Panc1 (cell line): Measurements from ENCODE around the gene FHIT. TPM values are rescaled to one million over a fixed set of nuclear protein-coding genes. Genes with fewer than 3 reads are reported as not detected.

Experiments used
- ATAC-seq: fragments of 200-7000 bp; cut with Tn5 transposase; 2 replicates; pipeline ENCODE4 v1.9.1; 2020; ENCODE audit warnings: mild to moderate bottlenecking, moderate library complexity
- BruUV-seq: library from RNA; stranded (reverse); fragments of 400-500 nt; replicated peaks from 2 replicates; lab custom pipeline; 2021; lab: Mats Ljungman, UMichigan
- CTCF ChIA-PET: fragments of 300-600 bp; sonication (Branson Sonifier 250); formaldehyde crosslinking; loops from one replicate; lab custom pipeline; 2022; ENCODE audit warnings: antibody characterized with exemption; lab: Charles Lee
- POLR2A ChIA-PET: fragments of 300-600 bp; sonication (Branson Sonifier 250); formaldehyde crosslinking; loops from one replicate; lab custom pipeline; 2022; ENCODE audit warnings: antibody characterized with exemption; lab: Charles Lee
- DNase-seq: peaks from one replicate; pipeline ENCODE4 v3.0.0-alpha.2; 2010; ENCODE audit warnings: low read depth, low spot score
- H3K27ac ChIP-seq: 2 replicates; pipeline ENCODE4 v1.5.1; 2011; ENCODE audit warnings: mild to moderate bottlenecking, low read length, inconsistent platforms
- H3K27me3 ChIP-seq: fragments of 200-500 bp; sonication (Bioruptor generic); 2 replicates; pipeline ENCODE4 v1.6.0; 2014; ENCODE audit warnings: low read length, inconsistent platforms; ENCODE audit not compliant: control insufficient read depth, insufficient read depth
- H3K36me3 ChIP-seq: fragments of 200-500 bp; sonication (Bioruptor generic); 2 replicates; pipeline ENCODE4 v1.5.1; 2014; ENCODE audit warnings: inconsistent platforms, mild to moderate bottlenecking, low read length, moderate library complexity; ENCODE audit not compliant: control insufficient read depth, insufficient read depth
- H3K4me1 ChIP-seq: 2 replicates; pipeline ENCODE4 v1.5.1; 2011; ENCODE audit warnings: inconsistent platforms, mild to moderate bottlenecking, low read length, moderate library complexity; ENCODE audit not compliant: control insufficient read depth, insufficient read depth
- H3K4me3 ChIP-seq, 2 experiments: 2 replicates each; pipeline ENCODE4 v1.5.1; 2011 to 2012; ENCODE audit warnings: low read depth in 2 of 2, low read length in 2 of 2, mild to moderate bottlenecking in 2 of 2, inconsistent platforms in 1 of 2, moderate library complexity in 1 of 2
- H3K9me3 ChIP-seq: fragments of 200-500 bp; sonication (Bioruptor generic); 2 replicates; pipeline ENCODE4 v1.5.1; 2014; ENCODE audit warnings: low read depth, mild to moderate bottlenecking, inconsistent platforms, low read length, moderate library complexity; ENCODE audit not compliant: control insufficient read depth, insufficient read depth
- POLR2AphosphoS5 ChIP-seq: IDR thresholded peaks from 2 replicates; pipeline ENCODE4 v1.6.1; 2012; ENCODE audit warnings: mild to moderate bottlenecking, low read depth, low read length, moderate library complexity
- SIN3A ChIP-seq: IDR thresholded peaks from 2 replicates; pipeline ENCODE4 v1.6.1; 2012; ENCODE audit warnings: low read depth, mild to moderate bottlenecking, low read length, moderate library complexity, borderline replicate concordance; ENCODE audit not compliant: insufficient read depth
- TCF7L2 ChIP-seq: IDR thresholded peaks from 2 replicates; pipeline ENCODE4 v1.6.1; 2011; ENCODE audit warnings: mild to moderate bottlenecking, low read depth, low read length, inconsistent platforms
- in situ Hi-C: cut with HindIII; loops from 2 replicates; pipeline ENCODE4 v1.10.0; 2016; ENCODE audit warnings: low sequenced_read_pairs, low pct_unique_long_range_greater_than_20kb
- intact Hi-C: fragments of 100-400 bp; cut with micrococcal nuclease; formaldehyde crosslinking; loops from one replicate; pipeline ENCODE4 v1.10.0; 2022; ENCODE audit not compliant: unreplicated experiment
- total RNA-seq: library from RNA; stranded (reverse); gene quantifications from one replicate; pipeline ENCODE4 v1.2.1, GENCODE V29; 2021; ENCODE audit not compliant: unreplicated experiment
- TF ChIP-seq, protein P1 (sequence below), 2 experiments: IDR thresholded peaks; 2 replicates each; pipeline ENCODE4 v1.6.1; 2011 to 2012; ENCODE audit warnings: low read depth in 2 of 2, control low read depth in 1 of 2, low read length in 1 of 2, mild to moderate bottlenecking in 1 of 2, moderate library complexity in 1 of 2; ENCODE audit not compliant: insufficient read depth in 1 of 2
- TF ChIP-seq, protein P2 (sequence below): fragments of 450-650 bp; IDR thresholded peaks from 2 replicates; pipeline ENCODE4 v1.5.1; 2017; ENCODE audit warnings: mild to moderate bottlenecking

The FHIT gene
- total RNA-seq, 1 experiment from 2014 or later = 2.2 TPM

DNA sequence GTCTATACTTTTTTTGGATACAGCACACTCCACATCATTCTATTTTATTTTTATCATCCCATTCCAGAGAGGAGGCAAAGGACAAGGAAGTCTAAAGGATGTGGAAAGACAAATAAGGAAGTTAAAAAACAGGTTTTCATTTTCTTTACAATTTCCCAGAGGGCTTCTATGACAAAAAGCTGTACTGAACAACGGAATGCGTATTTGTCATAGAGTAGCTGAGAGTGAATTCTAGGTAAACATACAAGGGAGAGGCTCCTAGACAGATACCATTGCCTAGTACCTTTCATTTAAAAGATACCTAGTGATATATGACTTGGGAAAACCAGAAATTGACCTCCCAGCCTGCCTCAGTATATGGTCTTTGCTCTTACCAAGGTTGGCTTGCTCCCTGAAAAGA is 341.7 kb downstream of the FHIT start:
- ATAC-seq (no peak), DNase-seq (no peak)
- intact Hi-C loops (no loop called here), in situ Hi-C loops (no loop called here)
- H3K36me3 ChIP-seq = no peaks in the 10 kb centered on the region
- H3K27ac ChIP-seq = no peak overlapping the region
- no peaks in the 10 kb centered on the region for H3K4me1 ChIP-seq
- CTCF ChIA-PET = no interaction called here
- TF ChIP-seq POLR2AphosphoS5 (no peak), TCF7L2 (no peak), SIN3A (no peak)
- TF ChIP-seq, protein P1, sequence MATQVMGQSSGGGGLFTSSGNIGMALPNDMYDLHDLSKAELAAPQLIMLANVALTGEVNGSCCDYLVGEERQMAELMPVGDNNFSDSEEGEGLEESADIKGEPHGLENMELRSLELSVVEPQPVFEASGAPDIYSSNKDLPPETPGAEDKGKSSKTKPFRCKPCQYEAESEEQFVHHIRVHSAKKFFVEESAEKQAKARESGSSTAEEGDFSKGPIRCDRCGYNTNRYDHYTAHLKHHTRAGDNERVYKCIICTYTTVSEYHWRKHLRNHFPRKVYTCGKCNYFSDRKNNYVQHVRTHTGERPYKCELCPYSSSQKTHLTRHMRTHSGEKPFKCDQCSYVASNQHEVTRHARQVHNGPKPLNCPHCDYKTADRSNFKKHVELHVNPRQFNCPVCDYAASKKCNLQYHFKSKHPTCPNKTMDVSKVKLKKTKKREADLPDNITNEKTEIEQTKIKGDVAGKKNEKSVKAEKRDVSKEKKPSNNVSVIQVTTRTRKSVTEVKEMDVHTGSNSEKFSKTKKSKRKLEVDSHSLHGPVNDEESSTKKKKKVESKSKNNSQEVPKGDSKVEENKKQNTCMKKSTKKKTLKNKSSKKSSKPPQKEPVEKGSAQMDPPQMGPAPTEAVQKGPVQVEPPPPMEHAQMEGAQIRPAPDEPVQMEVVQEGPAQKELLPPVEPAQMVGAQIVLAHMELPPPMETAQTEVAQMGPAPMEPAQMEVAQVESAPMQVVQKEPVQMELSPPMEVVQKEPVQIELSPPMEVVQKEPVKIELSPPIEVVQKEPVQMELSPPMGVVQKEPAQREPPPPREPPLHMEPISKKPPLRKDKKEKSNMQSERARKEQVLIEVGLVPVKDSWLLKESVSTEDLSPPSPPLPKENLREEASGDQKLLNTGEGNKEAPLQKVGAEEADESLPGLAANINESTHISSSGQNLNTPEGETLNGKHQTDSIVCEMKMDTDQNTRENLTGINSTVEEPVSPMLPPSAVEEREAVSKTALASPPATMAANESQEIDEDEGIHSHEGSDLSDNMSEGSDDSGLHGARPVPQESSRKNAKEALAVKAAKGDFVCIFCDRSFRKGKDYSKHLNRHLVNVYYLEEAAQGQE (IDR thresholded peaks at IDR 0.05; ENCODE audit: insufficient read depth in 1 of 2, low read depth in 2 of 2, low read length in 1 of 2) = no peak
- TF ChIP-seq, protein P2, sequence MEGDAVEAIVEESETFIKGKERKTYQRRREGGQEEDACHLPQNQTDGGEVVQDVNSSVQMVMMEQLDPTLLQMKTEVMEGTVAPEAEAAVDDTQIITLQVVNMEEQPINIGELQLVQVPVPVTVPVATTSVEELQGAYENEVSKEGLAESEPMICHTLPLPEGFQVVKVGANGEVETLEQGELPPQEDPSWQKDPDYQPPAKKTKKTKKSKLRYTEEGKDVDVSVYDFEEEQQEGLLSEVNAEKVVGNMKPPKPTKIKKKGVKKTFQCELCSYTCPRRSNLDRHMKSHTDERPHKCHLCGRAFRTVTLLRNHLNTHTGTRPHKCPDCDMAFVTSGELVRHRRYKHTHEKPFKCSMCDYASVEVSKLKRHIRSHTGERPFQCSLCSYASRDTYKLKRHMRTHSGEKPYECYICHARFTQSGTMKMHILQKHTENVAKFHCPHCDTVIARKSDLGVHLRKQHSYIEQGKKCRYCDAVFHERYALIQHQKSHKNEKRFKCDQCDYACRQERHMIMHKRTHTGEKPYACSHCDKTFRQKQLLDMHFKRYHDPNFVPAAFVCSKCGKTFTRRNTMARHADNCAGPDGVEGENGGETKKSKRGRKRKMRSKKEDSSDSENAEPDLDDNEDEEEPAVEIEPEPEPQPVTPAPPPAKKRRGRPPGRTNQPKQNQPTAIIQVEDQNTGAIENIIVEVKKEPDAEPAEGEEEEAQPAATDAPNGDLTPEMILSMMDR = no peak
- BruUV-seq = no TSS peak
- H3K9me3 ChIP-seq = no peaks in the 10 kb centered on the region
- no peaks in the 10 kb centered on the region for H3K27me3 ChIP-seq
- no peak overlapping the region for H3K4me3 ChIP-seq
- POLR2A ChIA-PET = no interaction called here

DNA sequence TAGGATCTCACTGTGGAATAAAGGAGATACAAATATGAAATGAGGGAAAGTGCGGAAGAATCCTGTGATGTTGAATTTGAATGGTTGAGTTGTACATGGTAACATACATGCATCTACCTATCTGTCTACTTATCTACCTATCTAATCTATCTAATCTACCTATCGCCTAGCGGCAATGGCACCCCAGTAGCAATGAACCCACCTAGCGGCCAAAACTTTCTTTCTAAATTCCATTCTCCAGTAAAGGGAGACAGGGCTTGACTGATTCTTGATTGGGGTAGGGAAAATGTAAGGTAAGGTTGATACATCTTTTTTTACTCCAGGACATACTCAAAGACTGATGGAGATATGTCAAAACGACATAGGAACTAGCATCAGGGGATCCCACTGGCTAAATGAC is 345.0 kb downstream of the FHIT start:
- Histone ChIP-seq H3K27me3 (no peaks in the 10 kb centered on the region), H3K4me1 (no peaks in the 10 kb centered on the region), H3K9me3 (no peaks in the 10 kb centered on the region), H3K4me3 (no peak overlapping the region), H3K36me3 (no peaks in the 10 kb centered on the region), H3K27ac (no peak overlapping the region)
- BruUV-seq = no TSS peak
- in situ Hi-C loops = no loop called here
- ChIA-PET CTCF (no interaction called here), POLR2A (no interaction called here)
- ATAC-seq (no peak), DNase-seq (no peak)
- TF ChIP-seq POLR2AphosphoS5 (no peak), TCF7L2 (no peak), SIN3A (no peak)
- TF ChIP-seq, protein P1 (IDR thresholded peaks at IDR 0.05; ENCODE audit: insufficient read depth in 1 of 2, low read depth in 2 of 2, low read length in 1 of 2) = no peak
- TF ChIP-seq, protein P2 = no peak
- intact Hi-C loops = no loop called here
